Measurements from ENCODE around the gene NATD1. TPM values are rescaled to one million over a fixed set of nuclear protein-coding genes. Genes with fewer than 3 reads are reported as not detected.

The NATD1 gene
- total RNA-seq, 2 donors from 2014 or later = 15.4 to 17.0 TPM

DNA sequence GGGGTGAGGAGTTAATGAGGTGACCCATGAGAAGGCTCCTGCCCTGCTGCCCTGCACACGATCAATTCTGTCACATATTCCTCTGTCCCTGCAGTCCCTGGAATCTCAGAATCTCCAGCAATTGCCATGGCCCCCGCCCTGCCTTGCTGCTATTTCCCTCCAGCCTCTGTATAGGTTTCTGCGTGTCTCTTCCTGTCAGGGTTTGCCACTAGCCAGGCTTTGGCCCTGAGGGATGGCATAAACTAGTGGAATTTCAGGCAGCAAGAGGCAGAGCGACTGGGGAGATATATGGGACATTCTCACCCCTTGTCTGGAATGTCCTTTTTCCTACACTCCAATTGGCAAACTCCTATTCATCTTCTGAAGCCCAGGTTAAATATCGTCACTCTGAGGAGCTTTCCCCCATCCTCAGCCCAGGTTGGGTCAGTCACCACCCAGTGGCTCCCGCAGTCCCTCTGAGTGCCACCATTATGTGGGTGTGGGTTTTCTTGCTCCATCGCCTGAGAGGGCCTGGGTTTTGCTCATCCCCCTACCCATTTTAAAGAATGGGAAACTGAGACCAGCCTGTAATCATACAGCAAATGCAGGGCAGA, 15.5 kb upstream of the NATD1 start:
- no peaks in the 10 kb centered on the region for H3K4me1 ChIP-seq
- TF ChIP-seq, protein P1, sequence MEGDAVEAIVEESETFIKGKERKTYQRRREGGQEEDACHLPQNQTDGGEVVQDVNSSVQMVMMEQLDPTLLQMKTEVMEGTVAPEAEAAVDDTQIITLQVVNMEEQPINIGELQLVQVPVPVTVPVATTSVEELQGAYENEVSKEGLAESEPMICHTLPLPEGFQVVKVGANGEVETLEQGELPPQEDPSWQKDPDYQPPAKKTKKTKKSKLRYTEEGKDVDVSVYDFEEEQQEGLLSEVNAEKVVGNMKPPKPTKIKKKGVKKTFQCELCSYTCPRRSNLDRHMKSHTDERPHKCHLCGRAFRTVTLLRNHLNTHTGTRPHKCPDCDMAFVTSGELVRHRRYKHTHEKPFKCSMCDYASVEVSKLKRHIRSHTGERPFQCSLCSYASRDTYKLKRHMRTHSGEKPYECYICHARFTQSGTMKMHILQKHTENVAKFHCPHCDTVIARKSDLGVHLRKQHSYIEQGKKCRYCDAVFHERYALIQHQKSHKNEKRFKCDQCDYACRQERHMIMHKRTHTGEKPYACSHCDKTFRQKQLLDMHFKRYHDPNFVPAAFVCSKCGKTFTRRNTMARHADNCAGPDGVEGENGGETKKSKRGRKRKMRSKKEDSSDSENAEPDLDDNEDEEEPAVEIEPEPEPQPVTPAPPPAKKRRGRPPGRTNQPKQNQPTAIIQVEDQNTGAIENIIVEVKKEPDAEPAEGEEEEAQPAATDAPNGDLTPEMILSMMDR (IDR thresholded peaks at IDR 0.05) = no peak
- no peak for DNase-seq (ENCODE audit: low spot score)
- no peaks in the 10 kb centered on the region for H3K27me3 ChIP-seq
- H3K9me3 ChIP-seq = no peaks in the 10 kb centered on the region
- H3K4me3 ChIP-seq = no peak overlapping the region
- H3K36me3 ChIP-seq = no peaks in the 10 kb centered on the region
- no peak overlapping the region for H3K27ac ChIP-seq

DNA sequence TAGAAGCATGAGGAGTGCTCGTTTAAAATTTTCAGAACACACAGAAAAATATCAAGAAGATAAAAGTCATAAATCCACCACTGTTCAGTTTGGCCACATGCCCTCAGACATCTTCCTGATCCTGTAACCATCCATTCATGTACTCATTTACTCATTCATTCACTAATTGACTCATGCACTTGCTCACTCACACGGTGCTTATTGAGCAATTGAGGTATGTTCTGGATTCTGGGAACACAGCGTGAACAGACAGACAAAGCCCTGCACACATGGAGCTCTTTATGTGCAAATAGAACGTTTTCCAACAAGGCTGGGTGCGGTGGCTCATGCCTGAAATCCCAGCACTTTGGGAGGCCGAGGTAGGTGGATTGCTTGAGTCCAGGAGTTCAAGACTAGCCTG, 10.2 kb upstream of the NATD1 start:
- Histone ChIP-seq H3K27me3 (no peaks in the 10 kb centered on the region), H3K27ac (no peak overlapping the region), H3K9me3 (no peaks in the 10 kb centered on the region), H3K36me3 (no peaks in the 10 kb centered on the region), H3K4me1 (peaks cover 0 to 5% of the 10 kb centered on the region in 2 donors), H3K4me3 (no peak overlapping the region)
- TF ChIP-seq, protein P1 (IDR thresholded peaks at IDR 0.05) = no peak
- DNase-seq (ENCODE audit: low spot score) = no peak

DNA sequence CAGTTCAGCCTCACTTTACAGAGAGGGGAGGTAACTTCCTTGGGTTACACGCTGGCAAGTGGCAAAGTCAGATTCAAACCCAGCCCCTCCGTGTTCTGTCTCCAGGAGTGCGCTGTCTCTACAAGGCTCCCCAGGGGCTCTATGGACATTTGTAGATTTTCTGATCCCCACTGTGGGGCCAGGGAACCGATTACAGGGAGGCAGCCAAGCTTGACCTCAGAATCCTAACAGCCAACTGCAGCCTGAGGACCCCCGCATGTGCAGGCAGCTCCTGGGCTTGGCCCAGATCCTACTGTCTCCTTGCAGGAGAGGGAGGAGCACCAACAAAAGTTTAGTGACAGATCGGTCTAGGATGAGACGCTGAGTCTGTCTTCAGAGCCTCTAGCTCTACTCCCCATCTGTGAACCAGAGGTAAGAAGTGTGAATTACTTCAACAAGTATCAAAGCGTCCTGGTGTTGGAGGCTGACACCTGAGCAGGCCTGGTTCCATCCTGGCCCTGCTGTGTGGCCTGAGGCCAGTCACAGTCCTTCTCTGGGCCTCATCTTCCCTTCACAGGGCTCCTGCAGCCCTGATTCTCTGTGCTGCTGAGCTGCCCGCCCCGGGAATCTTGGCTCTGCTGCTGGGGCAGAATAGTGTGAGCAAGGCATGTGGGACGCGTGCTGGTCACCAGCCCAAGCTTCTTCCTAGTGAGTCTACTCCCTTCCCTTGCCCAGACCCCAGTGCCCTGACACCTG, 9.2 kb upstream of the NATD1 start:
- Histone ChIP-seq H3K4me3 (no peak overlapping the region), H3K4me1 (peaks cover 0 to 5% of the 10 kb centered on the region in 2 donors), H3K27ac (no peak overlapping the region), H3K9me3 (no peaks in the 10 kb centered on the region), H3K27me3 (no peaks in the 10 kb centered on the region), H3K36me3 (no peaks in the 10 kb centered on the region)
- DNase-seq (ENCODE audit: low spot score) = no peak
- TF ChIP-seq, protein P1 (IDR thresholded peaks at IDR 0.05) = no peak

DNA sequence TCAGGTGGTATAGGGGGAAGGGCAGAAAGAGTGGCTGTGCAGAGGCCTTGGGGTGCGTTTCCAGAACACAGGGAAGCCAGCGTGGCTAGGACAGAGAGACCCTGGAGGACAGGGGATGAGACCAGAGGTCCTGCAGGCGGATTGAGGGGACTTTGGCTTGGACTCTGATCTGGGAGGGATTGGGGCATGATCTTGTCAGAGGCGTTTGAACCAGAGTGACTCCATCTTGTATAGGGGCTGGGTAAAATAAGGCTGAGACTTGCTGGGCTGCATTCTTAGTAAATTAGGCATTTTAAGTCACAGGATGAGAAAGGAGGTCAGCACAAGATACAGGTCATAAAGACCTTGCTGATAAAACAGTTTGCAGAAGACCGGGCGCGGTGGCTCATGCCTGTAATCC, 5.4 kb upstream of the NATD1 start:
- DNase-seq (ENCODE audit: low spot score) = no peak
- H3K4me1 ChIP-seq = peaks cover 0 to 10% of the 10 kb centered on the region in 2 donors
- H3K4me3 ChIP-seq = no peak overlapping the region
- H3K27ac ChIP-seq = no peak overlapping the region
- H3K27me3 ChIP-seq = no peaks in the 10 kb centered on the region
- no peaks in the 10 kb centered on the region for H3K36me3 ChIP-seq
- TF ChIP-seq, protein P1 (IDR thresholded peaks at IDR 0.05) = no peak
- H3K9me3 ChIP-seq = no peaks in the 10 kb centered on the region

DNA sequence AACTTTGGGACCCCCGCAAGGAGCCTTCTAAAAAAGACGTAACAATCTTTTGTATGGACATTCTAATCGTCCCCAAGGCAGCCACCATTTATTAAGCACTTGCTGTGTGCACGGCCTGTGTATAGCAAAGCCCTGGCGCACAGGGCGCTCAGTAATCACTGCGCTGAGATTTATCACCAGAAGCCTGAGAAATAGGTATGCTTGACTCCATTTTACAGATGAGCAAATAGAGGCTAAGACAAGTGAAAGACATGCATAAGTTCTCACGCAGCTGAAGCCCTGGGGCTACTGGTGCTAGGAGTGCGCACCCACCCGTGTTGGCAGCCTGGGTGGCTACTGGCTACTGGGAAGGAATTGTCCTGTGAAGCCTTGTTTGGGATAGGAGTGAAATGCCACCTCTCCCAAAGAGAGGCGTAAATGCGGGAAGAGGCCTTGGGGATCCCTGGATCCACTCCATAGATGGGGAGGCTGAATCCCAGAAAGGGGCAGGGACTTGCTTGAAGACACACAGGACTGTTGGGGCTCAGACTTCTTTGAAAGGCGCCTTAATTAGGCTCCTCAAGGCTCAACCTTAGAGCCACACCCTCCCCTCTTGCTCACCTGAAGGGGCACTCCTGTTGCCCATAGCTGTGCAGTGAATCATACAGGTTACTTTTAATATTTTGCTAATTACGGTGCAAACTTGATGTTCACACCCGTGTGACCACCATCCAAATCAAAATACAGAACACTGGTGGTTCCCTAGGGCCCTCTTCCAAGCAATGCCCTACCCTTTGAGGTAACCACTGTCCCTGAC, 634 bp upstream of the NATD1 start:
- no peaks in the 10 kb centered on the region for H3K36me3 ChIP-seq
- no peaks in the 10 kb centered on the region for H3K27me3 ChIP-seq
- peaks cover 0 to 44% of the 10 kb centered on the region in 2 donors for H3K4me1 ChIP-seq
- no peaks in the 10 kb centered on the region for H3K9me3 ChIP-seq
- H3K4me3 ChIP-seq = peak overlapping the region; percentile 65 to 71
- peak overlapping the region; percentile 76 to 79 for H3K27ac ChIP-seq
- no peak for DNase-seq (ENCODE audit: low spot score)
- TF ChIP-seq, protein P1 (IDR thresholded peaks at IDR 0.05) = no peak

Data from right atrium auricular region (tissue), 2 donors.